HepG2 (cell line): ENCODE data around the gene KLRF1. TPM values are rescaled to one million over a fixed set of nuclear protein-coding genes. Genes with fewer than 3 reads are reported as not detected.

Experiments
- ATAC-seq: fragments of 200-7000 bp; cut with Tn5 transposase; 3 replicates; pipeline ENCODE4 v1.9.1; 2020; ENCODE audit warnings: mild to moderate bottlenecking, moderate library complexity
- BruUV-seq: library from RNA; stranded (reverse); fragments of 400-500 nt; replicated peaks from 2 replicates; lab custom pipeline; 2021; lab: Mats Ljungman, UMichigan
- CTCF ChIA-PET: fragments of 300-600 bp; formaldehyde crosslinking; extraction: SDS; loops from one replicate; lab custom pipeline; 2021; ENCODE audit warnings: low total read pairs, inconsistent platforms, low intra/inter-chr PET ratio; lab: Yijun Ruan, JAX
- POLR2A ChIA-PET: fragments of 350-600 bp; sonication (Branson Sonifier 250); formaldehyde crosslinking; loops from one replicate; lab custom pipeline; 2020; ENCODE audit warnings: antibody characterized with exemption, inconsistent platforms; lab: Yijun Ruan, JAX
- DNase-seq: peaks from one replicate; pipeline ENCODE4 v3.0.0-alpha.2; 2015; ENCODE audit warnings: low spot score
- FAIRE-seq: peaks from 3 replicates; lab custom pipeline; 2011; peaks lifted over from hg19 to GRCh38; lab: Jason Lieb, UNC
- H2AFZ ChIP-seq: one replicate; pipeline ENCODE4 v1.6.1; 2011; ENCODE audit warnings: low read length, inconsistent platforms
- H3K27ac ChIP-seq: fragments of 300-600 bp; 3 replicates; pipeline ENCODE4 v1.8.0; 2011; ENCODE audit warnings: mixed run types, mild to moderate bottlenecking, mixed read lengths, low read length, inconsistent platforms; ENCODE audit not compliant: insufficient read depth; ENCODE audit errors: extremely low read length
- H3K27me3 ChIP-seq, 2 experiments: fragments of 200-600 bp in 1 of 2; 2 replicates in 1 of 2; 3 replicates in 1 of 2; pipeline versions ENCODE4 v1.6.0 to v1.8.0; 2011; ENCODE audit warnings: low read length in 2 of 2, mild to moderate bottlenecking in 2 of 2, moderate library complexity in 2 of 2, inconsistent platforms in 1 of 2; ENCODE audit not compliant: insufficient read depth in 2 of 2, control insufficient read depth in 1 of 2
- H3K36me3 ChIP-seq, 2 experiments: fragments of 200-600 bp in 1 of 2; replicated peaks in 1 of 2; 2 replicates in 1 of 2; 3 replicates in 1 of 2; pipeline versions ENCODE4 v1.5.1 to v1.8.0; 2011; ENCODE audit warnings: low read length in 2 of 2, inconsistent platforms in 1 of 2; ENCODE audit not compliant: insufficient read depth in 2 of 2, control insufficient read depth in 1 of 2
- H3K4me1 ChIP-seq: 2 replicates; pipeline ENCODE4 v1.5.1; 2012; ENCODE audit warnings: low read length, inconsistent platforms; ENCODE audit not compliant: insufficient read depth
- H3K4me2 ChIP-seq: 2 replicates; pipeline ENCODE4 v1.6.0; 2011; ENCODE audit warnings: low read depth, low read length, inconsistent platforms
- H3K4me3 ChIP-seq, 3 experiments: fragments of 200-600 bp in 1 of 3; sonication (generic), shearing (Covaris generic) in 1 of 3; replicated peaks in 1 of 3; 2 replicates each; pipeline ENCODE4 v1.5.1; 2011 to 2016; ENCODE audit warnings: low read length in 3 of 3, inconsistent platforms in 2 of 3, low read depth in 2 of 3, mild to moderate bottlenecking in 2 of 3, control low read depth in 1 of 3, mixed read lengths in 1 of 3; ENCODE audit not compliant: insufficient read depth in 1 of 3
- H3K79me2 ChIP-seq: one replicate; pipeline ENCODE4 v1.6.1; 2011; ENCODE audit warnings: low read length, inconsistent platforms; ENCODE audit not compliant: insufficient read depth
- H3K9ac ChIP-seq: 2 replicates; pipeline ENCODE4 v1.6.0; 2011; ENCODE audit warnings: mild to moderate bottlenecking, low read depth, low read length, inconsistent platforms; ENCODE audit not compliant: insufficient read depth
- H3K9me3 ChIP-seq: 2 replicates; pipeline ENCODE4 v1.5.1; 2012; ENCODE audit warnings: mild to moderate bottlenecking, low read length
- H4K20me1 ChIP-seq: 2 replicates; pipeline ENCODE4 v1.6.0; 2011; ENCODE audit warnings: inconsistent platforms, mild to moderate bottlenecking, low read length, moderate library complexity; ENCODE audit not compliant: insufficient read depth
- EP300 ChIP-seq, 3 experiments: sonication (generic) in 1 of 3; formaldehyde crosslinking in 1 of 3; IDR thresholded peaks; 2 replicates each; pipeline versions ENCODE4 v1.5.1 to v1.6.1; 2011 to 2020; ENCODE audit warnings: low read depth in 2 of 3, low read length in 2 of 3, borderline replicate concordance in 1 of 3, improper control_type of control experiment in 1 of 3, mild to moderate bottlenecking in 1 of 3, missing genetic modification reagents in 1 of 3, moderate library complexity in 1 of 3
- FOXP1 ChIP-seq, 2 experiments: fragments of 450-650 bp in 1 of 2; IDR thresholded peaks; 2 replicates each; pipeline ENCODE4 v1.6.1; 2017 to 2018; ENCODE audit warnings: antibody characterized with exemption in 1 of 2
- ZFP41 ChIP-seq: sonication (generic); formaldehyde crosslinking; IDR thresholded peaks from 2 replicates; pipeline ENCODE4 v1.4.0; 2020; ENCODE audit warnings: mild to moderate bottlenecking, missing genetic modification reagents, borderline replicate concordance
- ZNF556 ChIP-seq: sonication (generic); formaldehyde crosslinking; IDR thresholded peaks from 2 replicates; pipeline ENCODE4 v1.4.0; 2020; ENCODE audit warnings: mild to moderate bottlenecking, missing genetic modification reagents, borderline replicate concordance
- ZNF615 ChIP-seq: sonication (generic); formaldehyde crosslinking; IDR thresholded peaks from 2 replicates; pipeline ENCODE4 v1.5.0; 2020; ENCODE audit warnings: mild to moderate bottlenecking, missing genetic modification reagents, borderline replicate concordance
- ZNF879 ChIP-seq: sonication (generic); formaldehyde crosslinking; IDR thresholded peaks from 2 replicates; pipeline ENCODE4 v1.8.1; 2023; ENCODE audit warnings: missing genetic modification reagents
- WGBS: methylation state at CpG from one replicate; pipeline ENCODE4 v1.1.6; 2017; ENCODE audit warnings: low lambda C conversion rate; 5-methylcytosine and 5-hydroxymethylcytosine counted together
- in situ Hi-C: cut with HindIII; loops from 2 replicates; pipeline ENCODE4 v1.10.0; 2017; ENCODE audit warnings: low pct_unique_long_range_greater_than_20kb; ENCODE audit not compliant: extremely low pct_ligation_motif_present
- intact Hi-C: fragments of 100-400 bp; cut with micrococcal nuclease; formaldehyde crosslinking; loops from one replicate; pipeline ENCODE4 v1.10.0; 2022; ENCODE audit not compliant: unreplicated experiment
- polyA plus RNA-seq, 8 experiments: library from polyadenylated mRNA; depleted of rRNA in 3 of 8; stranded (reverse) in 7 of 8; unstranded in 1 of 8; fragments of >200 nt; fragmentation: Illumina TruSeq in 4 of 8; extraction: Trizol in 4 of 8; gene quantifications; 2 replicates each; pipeline versions ENCODE4 v1.2.1 to v1.2.3, GENCODE V29; 2011 to 2016; ENCODE audit warnings: low read depth in 4 of 8, missing spikeins in 1 of 8, mixed read lengths in 1 of 8; ENCODE audit not compliant: insufficient read depth in 1 of 8
- total RNA-seq, 5 experiments: library from RNA; depleted of rRNA; stranded (reverse); fragments of >200 nt; fragmentation: Illumina TruSeq; extraction: Trizol; gene quantifications; 2 replicates each; pipeline ENCODE4 v1.2.3, GENCODE V29; 2016; ENCODE audit warnings: low read depth in 1 of 5
- TF ChIP-seq, protein P1 (sequence below): sonication (generic); formaldehyde crosslinking; IDR thresholded peaks from 2 replicates; pipeline ENCODE4 v1.5.1; 2020; ENCODE audit warnings: mild to moderate bottlenecking, missing genetic modification reagents, borderline replicate concordance
- TF ChIP-seq, protein P2 (sequence below), 2 experiments: fragments of 450-650 bp in 1 of 2; sonication (generic) in 1 of 2; formaldehyde crosslinking in 1 of 2; IDR thresholded peaks; 2 replicates each; pipeline versions ENCODE4 v1.6.1 to v1.8.0; 2016 to 2022; ENCODE audit warnings: antibody characterized with exemption in 1 of 2, mild to moderate bottlenecking in 1 of 2, missing genetic modification reagents in 1 of 2

KLRF1 gene
- total and polyA plus RNA-seq, 2 of the 13 experiments (the other 11 are each of a cell fraction or from before 2014, with no cell fraction given) = not detected

DNA sequence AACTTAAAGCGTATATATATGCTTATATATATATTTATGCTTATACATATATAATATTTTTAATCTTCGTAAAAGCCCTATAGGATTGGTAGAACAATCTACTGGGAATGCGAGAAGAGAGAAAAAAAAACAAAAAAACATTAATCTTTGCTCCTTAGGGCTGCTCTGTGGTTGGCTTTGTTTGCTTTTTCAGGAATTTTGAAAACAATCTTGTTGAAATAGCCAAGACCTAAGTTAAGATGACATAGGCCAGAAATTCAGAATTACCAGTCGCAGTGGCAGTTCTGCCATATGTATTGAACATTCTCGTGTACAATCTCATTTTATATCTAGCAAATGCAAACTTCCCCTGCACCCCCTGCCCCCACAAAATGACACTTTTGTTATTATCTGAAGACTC lies 54.7 kb downstream of the KLRF1 start:
- 2% methylated on average over 5 of the region's 5 CpGs for WGBS
- DNase-seq (no peak), ATAC-seq (no peak), FAIRE-seq (peak; percentile 43)
- Histone ChIP-seq H3K4me2 (0 out of 2 replicates have a peak overlapping the region, but pooled peaks have one; percentile 18), H3K9ac (no peak overlapping the region), H3K9me3 (no peaks in the 10 kb centered on the region), H4K20me1 (no peaks in the 10 kb centered on the region), H3K36me3 (no peaks in the 10 kb centered on the region), H3K4me1 (peaks cover 14% of the 10 kb centered on the region), H3K27ac (no peak overlapping the region), H3K79me2 (no peaks in the 10 kb centered on the region), H3K4me3 (no peak overlapping the region), H2AFZ (no peak overlapping the region), H3K27me3 (no peaks in the 10 kb centered on the region)
- intact Hi-C loops = no loop called here
- ChIA-PET POLR2A (no interaction called here), CTCF (no interaction called here)
- BruUV-seq = no TSS peak
- in situ Hi-C loops = no loop called here
- TF ChIP-seq ZFP41 (CRISPR knock-in tag) (no peak), FOXP1 (IDR thresholded peaks at IDR 0.05) (no peak), FOXP1 (CRISPR knock-in tag; IDR thresholded peaks at IDR 0.05) (0 out of 2 replicates have a peak, but pooled peaks have one; percentile 11), ZNF879 (CRISPR knock-in tag) (no peak), ZNF556 (no peak), EP300 (IDR thresholded peaks at IDR 0.05; ENCODE audit: low read depth in 2 of 2, low read length in 2 of 2) (0 out of 4 replicates have a peak, but pooled peaks of 1 of the 2 experiments have one; percentile 6), EP300 (CRISPR knock-in tag; IDR thresholded peaks at IDR 0.05; ENCODE audit: borderline replicate concordance) (no peak), ZNF615 (no peak)
- TF ChIP-seq, protein P1, sequence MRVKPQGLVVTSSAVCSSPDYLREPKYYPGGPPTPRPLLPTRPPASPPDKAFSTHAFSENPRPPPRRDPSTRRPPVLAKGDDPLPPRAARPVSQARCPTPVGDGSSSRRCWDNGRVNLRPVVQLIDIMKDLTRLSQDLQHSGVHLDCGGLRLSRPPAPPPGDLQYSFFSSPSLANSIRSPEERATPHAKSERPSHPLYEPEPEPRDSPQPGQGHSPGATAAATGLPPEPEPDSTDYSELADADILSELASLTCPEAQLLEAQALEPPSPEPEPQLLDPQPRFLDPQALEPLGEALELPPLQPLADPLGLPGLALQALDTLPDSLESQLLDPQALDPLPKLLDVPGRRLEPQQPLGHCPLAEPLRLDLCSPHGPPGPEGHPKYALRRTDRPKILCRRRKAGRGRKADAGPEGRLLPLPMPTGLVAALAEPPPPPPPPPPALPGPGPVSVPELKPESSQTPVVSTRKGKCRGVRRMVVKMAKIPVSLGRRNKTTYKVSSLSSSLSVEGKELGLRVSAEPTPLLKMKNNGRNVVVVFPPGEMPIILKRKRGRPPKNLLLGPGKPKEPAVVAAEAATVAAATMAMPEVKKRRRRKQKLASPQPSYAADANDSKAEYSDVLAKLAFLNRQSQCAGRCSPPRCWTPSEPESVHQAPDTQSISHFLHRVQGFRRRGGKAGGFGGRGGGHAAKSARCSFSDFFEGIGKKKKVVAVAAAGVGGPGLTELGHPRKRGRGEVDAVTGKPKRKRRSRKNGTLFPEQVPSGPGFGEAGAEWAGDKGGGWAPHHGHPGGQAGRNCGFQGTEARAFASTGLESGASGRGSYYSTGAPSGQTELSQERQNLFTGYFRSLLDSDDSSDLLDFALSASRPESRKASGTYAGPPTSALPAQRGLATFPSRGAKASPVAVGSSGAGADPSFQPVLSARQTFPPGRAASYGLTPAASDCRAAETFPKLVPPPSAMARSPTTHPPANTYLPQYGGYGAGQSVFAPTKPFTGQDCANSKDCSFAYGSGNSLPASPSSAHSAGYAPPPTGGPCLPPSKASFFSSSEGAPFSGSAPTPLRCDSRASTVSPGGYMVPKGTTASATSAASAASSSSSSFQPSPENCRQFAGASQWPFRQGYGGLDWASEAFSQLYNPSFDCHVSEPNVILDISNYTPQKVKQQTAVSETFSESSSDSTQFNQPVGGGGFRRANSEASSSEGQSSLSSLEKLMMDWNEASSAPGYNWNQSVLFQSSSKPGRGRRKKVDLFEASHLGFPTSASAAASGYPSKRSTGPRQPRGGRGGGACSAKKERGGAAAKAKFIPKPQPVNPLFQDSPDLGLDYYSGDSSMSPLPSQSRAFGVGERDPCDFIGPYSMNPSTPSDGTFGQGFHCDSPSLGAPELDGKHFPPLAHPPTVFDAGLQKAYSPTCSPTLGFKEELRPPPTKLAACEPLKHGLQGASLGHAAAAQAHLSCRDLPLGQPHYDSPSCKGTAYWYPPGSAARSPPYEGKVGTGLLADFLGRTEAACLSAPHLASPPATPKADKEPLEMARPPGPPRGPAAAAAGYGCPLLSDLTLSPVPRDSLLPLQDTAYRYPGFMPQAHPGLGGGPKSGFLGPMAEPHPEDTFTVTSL = peak; percentile 50; the same call in 1 of the 2 replicates
- TF ChIP-seq, protein P2, sequence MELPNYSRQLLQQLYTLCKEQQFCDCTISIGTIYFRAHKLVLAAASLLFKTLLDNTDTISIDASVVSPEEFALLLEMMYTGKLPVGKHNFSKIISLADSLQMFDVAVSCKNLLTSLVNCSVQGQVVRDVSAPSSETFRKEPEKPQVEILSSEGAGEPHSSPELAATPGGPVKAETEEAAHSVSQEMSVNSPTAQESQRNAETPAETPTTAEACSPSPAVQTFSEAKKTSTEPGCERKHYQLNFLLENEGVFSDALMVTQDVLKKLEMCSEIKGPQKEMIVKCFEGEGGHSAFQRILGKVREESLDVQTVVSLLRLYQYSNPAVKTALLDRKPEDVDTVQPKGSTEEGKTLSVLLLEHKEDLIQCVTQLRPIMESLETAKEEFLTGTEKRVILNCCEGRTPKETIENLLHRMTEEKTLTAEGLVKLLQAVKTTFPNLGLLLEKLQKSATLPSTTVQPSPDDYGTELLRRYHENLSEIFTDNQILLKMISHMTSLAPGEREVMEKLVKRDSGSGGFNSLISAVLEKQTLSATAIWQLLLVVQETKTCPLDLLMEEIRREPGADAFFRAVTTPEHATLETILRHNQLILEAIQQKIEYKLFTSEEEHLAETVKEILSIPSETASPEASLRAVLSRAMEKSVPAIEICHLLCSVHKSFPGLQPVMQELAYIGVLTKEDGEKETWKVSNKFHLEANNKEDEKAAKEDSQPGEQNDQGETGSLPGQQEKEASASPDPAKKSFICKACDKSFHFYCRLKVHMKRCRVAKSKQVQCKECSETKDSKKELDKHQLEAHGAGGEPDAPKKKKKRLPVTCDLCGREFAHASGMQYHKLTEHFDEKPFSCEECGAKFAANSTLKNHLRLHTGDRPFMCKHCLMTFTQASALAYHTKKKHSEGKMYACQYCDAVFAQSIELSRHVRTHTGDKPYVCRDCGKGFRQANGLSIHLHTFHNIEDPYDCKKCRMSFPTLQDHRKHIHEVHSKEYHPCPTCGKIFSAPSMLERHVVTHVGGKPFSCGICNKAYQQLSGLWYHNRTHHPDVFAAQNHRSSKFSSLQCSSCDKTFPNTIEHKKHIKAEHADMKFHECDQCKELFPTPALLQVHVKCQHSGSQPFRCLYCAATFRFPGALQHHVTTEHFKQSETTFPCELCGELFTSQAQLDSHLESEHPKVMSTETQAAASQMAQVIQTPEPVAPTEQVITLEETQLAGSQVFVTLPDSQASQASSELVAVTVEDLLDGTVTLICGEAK (IDR thresholded peaks at IDR 0.05) = no peak
- TF ChIP-seq, protein P2 (CRISPR knock-in tag; IDR thresholded peaks at IDR 0.05) = no peak
